Activated T-cell treated with anti-CD3 and anti-CD28 coated beads, Interleukin-2, amount 50 U/mL, for 72 hours (primary cell): ENCODE data around the gene XYLT1. TPM values are rescaled to one million over a fixed set of nuclear protein-coding genes. Genes with fewer than 3 reads are reported as not detected.
A peak's percentile ranks its signal among the peaks of the same experiment; 100 is the strongest.

ENCODE experiments used
- ATAC-seq, 2 donors: fragments of 150-1000 bp; cut with Tn5 transposase; replicated peaks in 1 of 2; 2 replicates each; pipeline ENCODE4 v1.10.0; 2021; ENCODE audit warnings: moderate library complexity in 2 of 2, mild to moderate bottlenecking in 1 of 2
- DNase-seq, 2 donors: peaks; one replicate each; pipeline ENCODE4 v3.0.0; 2021 to 2022; ENCODE audit warnings: mixed read lengths in 1 of 2
- H3K27ac Mint-ChIP-seq: one replicate; pipeline ENCODE4 v1.8.0; 2022; ENCODE audit warnings: mild to moderate bottlenecking, moderate library complexity, mixed read lengths
- H3K27me3 Mint-ChIP-seq: one replicate; pipeline ENCODE4 v1.8.0; 2022; ENCODE audit warnings: low read depth, mixed read lengths
- H3K36me3 Mint-ChIP-seq, 2 donors: one replicate each; pipeline ENCODE4 v1.8.0; 2022; ENCODE audit warnings: mixed read lengths in 2 of 2, mild to moderate bottlenecking in 1 of 2; ENCODE audit not compliant: insufficient read depth in 2 of 2
- H3K4me1 Mint-ChIP-seq: one replicate; pipeline ENCODE4 v1.8.0; 2022; ENCODE audit warnings: low read depth, mixed read lengths
- H3K4me3 Mint-ChIP-seq, 2 donors: one replicate each; pipeline ENCODE4 v1.8.0; 2022; ENCODE audit warnings: mild to moderate bottlenecking in 2 of 2, mixed read lengths in 2 of 2, moderate library complexity in 2 of 2
- H3K9me3 Mint-ChIP-seq, 2 donors: one replicate each; pipeline ENCODE4 v1.8.0; 2022; ENCODE audit warnings: mixed read lengths in 2 of 2
- total RNA-seq, 2 donors: library from RNA; stranded (reverse); gene quantifications; one replicate each; pipeline ENCODE4 v1.2.3, GENCODE V29; 2022

XYLT1 gene
- total RNA-seq, 2 donors from 2014 or later, result 17.1 to 17.9 TPM

DNA sequence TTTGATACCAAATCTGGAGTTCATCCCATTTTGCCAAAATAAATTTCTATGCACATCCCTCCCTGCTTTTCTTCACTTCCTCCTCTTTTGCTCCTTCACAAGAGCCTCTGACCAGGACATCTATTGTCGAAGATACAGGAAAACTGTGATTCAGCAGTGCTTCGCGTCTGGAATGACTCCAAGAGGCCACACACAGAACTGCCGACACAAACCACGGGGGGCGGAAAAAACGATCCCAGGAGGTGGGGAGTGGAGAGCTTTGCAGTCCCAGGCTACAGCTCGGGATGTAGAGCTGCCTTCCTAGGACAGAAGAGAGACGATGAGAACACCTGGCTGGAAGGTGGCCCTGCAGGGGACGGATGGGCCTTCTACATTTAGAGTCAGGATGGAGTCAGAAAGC, 102.8 kb downstream of the XYLT1 start:
- no peaks in the 10 kb centered on the region for H3K9me3 Mint-ChIP-seq
- DNase-seq, result no peak

DNA sequence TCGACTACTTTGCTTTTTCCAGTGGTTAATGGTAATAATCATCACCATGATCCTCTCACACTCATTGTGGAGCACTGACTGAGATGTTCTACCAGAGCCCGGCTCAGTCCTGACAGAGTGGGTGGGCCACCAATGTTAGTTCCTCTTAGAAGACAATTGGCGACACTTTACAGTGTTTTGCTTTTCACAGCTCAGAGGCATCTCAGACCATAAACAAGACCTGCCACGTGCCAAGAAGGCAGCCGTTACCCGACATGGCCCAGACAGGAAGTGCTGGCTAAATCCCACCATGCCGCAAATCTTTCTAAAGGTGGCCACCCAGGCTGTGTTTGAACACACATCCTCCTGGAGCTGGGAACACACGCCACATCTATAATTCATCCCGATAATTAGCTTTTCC, 103.7 kb downstream of the XYLT1 start:
- H3K27ac Mint-ChIP-seq, result peak overlapping the region; percentile 62
- H3K27me3 Mint-ChIP-seq, result no peaks in the 10 kb centered on the region
- peaks cover 95% of the 10 kb centered on the region for H3K4me1 Mint-ChIP-seq
- H3K36me3 Mint-ChIP-seq, result peaks cover 2 to 7% of the 10 kb centered on the region in 2 donors
- H3K4me3 Mint-ChIP-seq, result peak overlapping the region; percentile 34 to 50
- H3K9me3 Mint-ChIP-seq, result no peaks in the 10 kb centered on the region
- DNase-seq (no peak), ATAC-seq (no peak)

More for the DNA sequence above, 102.8 kb downstream of the XYLT1 start:
- Mint-ChIP-seq H3K36me3 (peaks cover 2 to 7% of the 10 kb centered on the region in 2 donors), H3K27ac (peak overlapping the region; percentile 3), H3K27me3 (no peaks in the 10 kb centered on the region), H3K4me3 (peak overlapping the region; percentile 48 to 50), H3K4me1 (peaks cover 92% of the 10 kb centered on the region)
- ATAC-seq, result no peak

DNA sequence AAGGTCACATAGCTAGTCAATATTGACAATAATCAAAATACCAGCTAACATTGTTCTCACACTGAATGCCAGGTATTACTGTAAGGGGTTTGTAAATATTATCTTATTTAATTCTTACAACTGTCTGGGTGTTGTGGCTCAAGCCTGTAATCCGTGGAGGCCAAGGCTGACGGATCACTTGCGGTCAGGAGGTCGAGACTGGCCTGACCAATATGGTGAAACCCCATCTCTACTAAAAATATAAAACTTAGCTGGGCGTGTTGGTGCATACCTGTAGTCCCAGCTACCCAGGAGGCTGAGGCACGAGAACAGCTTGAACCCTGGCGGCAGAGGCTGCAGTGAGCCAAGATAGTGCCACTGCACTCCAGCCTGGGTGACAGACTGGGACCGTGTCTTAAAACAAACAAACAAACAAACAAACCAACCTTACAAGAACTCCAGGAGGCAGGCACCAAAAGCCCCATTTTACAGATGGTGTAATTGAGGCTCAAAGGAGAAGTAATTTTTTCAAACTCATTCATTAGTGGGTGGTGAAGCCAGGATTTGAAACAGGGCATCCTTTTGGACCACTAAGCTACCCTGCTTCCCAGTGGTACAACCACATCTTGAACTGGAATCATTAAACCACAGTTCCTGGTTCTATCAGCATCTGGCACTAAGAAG, 104.3 kb downstream of the XYLT1 start:
- Mint-ChIP-seq H3K4me1 (peaks cover 97% of the 10 kb centered on the region), H3K9me3 (no peaks in the 10 kb centered on the region), H3K4me3 (no peak overlapping the region), H3K27ac (no peak overlapping the region), H3K36me3 (peaks cover 2 to 7% of the 10 kb centered on the region in 2 donors), H3K27me3 (no peaks in the 10 kb centered on the region)
- DNase-seq, result no peak
- no peak for ATAC-seq

DNA sequence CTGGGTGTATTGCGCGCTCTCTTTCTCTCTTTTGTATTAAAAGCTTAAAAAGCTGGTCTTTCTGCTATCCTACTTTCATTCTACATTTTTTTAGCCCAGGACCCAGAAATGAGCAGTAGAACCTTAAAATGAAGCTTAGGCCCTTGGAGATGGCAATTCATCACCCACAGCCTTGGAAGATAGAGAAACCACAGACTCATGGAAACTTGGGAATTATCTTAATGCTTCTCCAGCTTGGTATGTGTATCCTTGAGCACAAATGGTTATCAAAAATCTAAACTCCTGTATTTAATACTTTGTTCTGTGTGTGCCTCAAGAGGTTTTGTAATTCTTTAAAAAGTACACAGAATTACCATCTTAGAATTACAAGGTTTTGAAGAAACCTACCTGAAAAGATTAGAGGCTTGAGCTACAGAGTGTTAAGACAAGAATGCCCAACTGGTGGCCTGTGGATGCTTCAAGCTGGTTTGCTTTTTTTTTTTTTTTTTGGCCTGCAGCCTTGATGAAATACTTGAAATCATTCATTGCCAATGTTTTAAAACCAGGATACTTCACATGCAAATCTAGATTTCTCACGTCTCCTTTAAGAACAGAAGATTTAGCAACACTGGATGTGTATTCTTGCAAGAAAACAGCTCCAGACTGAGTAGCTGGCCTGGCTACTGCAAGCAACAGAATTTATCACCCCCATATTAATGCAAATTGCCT, 105.0 kb downstream of the XYLT1 start:
- H3K27me3 Mint-ChIP-seq, result no peaks in the 10 kb centered on the region
- ATAC-seq (no peak), DNase-seq (no peak)
- peak overlapping the region; percentile 53 to 69 for H3K4me3 Mint-ChIP-seq
- H3K9me3 Mint-ChIP-seq, result no peaks in the 10 kb centered on the region
- peak overlapping the region; percentile 82 for H3K27ac Mint-ChIP-seq
- peaks cover 97% of the 10 kb centered on the region for H3K4me1 Mint-ChIP-seq
- H3K36me3 Mint-ChIP-seq, result peaks cover 2 to 7% of the 10 kb centered on the region in 2 donors

DNA sequence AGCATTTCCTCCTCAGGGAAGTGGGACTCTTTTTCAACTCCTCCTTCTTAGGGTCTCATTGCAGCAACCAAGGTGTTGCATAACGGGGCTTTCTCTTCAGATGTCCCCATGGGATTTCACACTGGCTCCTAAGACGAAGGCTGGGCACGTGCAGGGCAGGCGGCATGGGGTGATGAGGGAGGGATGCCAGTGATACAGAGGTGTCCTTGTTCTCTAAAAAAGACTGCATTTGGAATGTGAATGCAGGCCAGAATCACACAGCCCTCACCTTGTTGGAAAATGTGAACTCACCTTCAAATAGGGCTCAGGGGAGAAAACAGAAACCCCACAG, 105.6 kb downstream of the XYLT1 start:
- H3K9me3 Mint-ChIP-seq, result no peaks in the 10 kb centered on the region
- DNase-seq (no peak), ATAC-seq (no peak)
- H3K27ac Mint-ChIP-seq, result peak overlapping the region; percentile 82
- peak overlapping the region; percentile 69 to 81 for H3K4me3 Mint-ChIP-seq
- H3K4me1 Mint-ChIP-seq, result peaks cover 97% of the 10 kb centered on the region
- no peaks in the 10 kb centered on the region for H3K27me3 Mint-ChIP-seq
- peaks cover 2 to 7% of the 10 kb centered on the region in 2 donors for H3K36me3 Mint-ChIP-seq

DNA sequence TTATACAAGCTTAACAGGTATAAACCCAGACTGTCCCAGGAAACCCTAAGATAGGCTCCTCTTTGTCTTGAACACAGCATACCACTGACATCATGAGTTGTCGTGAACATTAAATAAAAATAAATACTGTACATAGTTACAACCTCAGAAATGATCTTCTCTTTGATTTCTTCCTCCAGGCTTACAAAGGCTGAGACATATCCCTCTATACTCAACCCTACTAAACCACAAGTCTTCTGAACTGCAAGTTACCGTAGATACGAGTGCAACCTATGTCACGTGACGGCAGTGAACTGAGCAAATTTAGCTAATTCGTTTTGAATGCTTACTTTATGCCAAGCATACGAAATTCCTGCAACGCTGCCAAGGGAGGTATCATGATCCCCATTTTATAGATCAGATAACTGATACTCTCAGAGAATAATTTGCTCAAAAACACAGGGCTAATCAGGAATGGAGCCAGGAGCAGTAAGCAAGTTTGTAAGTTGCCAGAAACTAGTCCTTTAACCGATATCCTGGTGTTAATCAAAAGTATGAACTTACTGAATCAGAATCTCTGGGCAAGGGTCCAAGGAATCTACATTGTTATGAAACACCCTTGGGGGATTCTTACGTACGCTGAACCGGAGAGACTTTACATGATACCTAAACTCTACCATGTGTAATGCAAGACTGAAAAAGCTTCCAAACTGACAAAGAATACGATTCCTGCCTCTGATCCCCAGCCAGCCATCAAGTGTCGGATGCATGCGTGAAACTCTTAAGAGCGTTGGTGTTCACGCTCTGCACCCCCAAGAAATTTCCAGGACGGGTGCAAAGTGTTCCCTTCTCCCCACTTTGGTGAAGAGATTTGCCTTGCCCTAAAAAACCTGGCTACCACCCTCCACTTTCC, 106.2 kb downstream of the XYLT1 start:
- Mint-ChIP-seq H3K4me3 (peak overlapping the region; percentile 69 to 81), H3K9me3 (no peaks in the 10 kb centered on the region), H3K27me3 (no peaks in the 10 kb centered on the region), H3K27ac (peak overlapping the region; percentile 38), H3K4me1 (peaks cover 97% of the 10 kb centered on the region), H3K36me3 (peaks cover 2 to 7% of the 10 kb centered on the region in 2 donors)
- DNase-seq (peak; percentile 43 to 62), ATAC-seq (peak; percentile 84 to 90)

DNA sequence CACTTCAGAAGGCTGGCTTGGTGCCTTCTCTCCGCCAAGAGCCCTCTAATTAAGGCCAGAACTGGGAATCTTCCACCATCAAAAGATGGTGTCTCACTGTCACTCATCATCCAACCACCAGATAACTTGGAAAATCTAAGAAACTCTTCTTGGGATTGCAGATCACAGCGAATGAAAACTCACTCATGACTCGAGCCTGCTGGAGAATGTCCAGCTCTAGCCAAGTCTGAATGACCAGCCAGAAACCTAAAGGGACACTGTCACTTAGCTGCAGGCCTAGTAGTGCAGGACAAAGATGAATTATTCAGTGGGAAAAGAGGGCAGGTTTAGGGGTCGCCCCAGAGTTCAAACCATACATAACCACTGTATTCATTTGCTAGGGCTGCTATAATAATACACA, 107.8 kb downstream of the XYLT1 start:
- DNase-seq (no peak), ATAC-seq (no peak)
- Mint-ChIP-seq H3K36me3 (peaks cover 2 to 4% of the 10 kb centered on the region in 2 donors), H3K27me3 (no peaks in the 10 kb centered on the region), H3K4me3 (no peak overlapping the region), H3K27ac (peak overlapping the region; percentile 59), H3K4me1 (peaks cover 97% of the 10 kb centered on the region), H3K9me3 (no peaks in the 10 kb centered on the region)

DNA sequence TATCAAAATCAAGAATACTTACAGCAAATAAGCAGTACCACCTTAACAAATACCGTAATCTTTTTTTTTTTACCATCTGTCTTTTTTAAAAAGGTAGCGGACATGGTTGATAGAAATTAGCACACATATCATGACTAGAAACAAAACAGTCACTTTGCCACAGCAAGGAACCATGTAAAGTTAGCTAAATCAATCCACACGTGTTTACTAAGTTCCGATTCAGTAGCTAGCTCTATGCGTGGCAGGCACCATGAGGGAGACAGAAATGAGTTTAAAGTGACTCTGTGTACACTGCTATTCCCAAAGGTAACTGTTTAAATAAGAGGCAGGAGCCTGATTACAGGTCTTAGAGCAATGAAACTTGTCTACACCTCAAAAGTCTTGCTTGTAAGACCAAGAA, 108.6 kb downstream of the XYLT1 start:
- ATAC-seq, result no peak
- Mint-ChIP-seq H3K27me3 (no peaks in the 10 kb centered on the region), H3K27ac (peak overlapping the region; percentile 59), H3K9me3 (no peaks in the 10 kb centered on the region), H3K4me1 (peaks cover 89% of the 10 kb centered on the region), H3K36me3 (peaks cover 2% of the 10 kb centered on the region in 2 donors), H3K4me3 (no peak overlapping the region)
- DNase-seq, result no peak

DNA sequence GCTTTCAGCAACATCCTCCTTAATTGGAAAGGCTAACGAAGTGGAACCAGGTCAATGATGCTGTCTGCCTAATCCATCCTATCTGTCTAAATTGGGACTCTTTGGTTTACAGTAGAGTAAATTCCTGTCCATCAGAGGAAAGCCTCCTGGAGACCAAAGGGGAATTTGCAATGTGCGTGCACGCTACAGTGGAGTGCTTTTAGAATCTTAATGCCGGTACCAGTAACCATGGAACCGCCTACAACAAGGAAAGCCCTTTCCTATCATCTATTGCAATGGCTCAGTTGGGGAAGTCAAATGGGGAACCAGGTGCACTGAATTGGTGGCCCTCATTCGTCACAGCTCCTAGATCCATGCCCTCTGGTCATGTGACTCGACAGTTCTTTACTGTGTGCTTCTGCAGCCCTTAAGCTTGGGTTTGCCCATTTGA, 110.1 kb downstream of the XYLT1 start:
- Mint-ChIP-seq H3K27ac (no peak overlapping the region), H3K9me3 (no peaks in the 10 kb centered on the region), H3K4me1 (peaks cover 74% of the 10 kb centered on the region), H3K36me3 (no peaks in the 10 kb centered on the region), H3K27me3 (no peaks in the 10 kb centered on the region), H3K4me3 (peak overlapping the region in 1 of 2 donors; percentile 73)
- DNase-seq, result no peak
- ATAC-seq, result no peak

DNA sequence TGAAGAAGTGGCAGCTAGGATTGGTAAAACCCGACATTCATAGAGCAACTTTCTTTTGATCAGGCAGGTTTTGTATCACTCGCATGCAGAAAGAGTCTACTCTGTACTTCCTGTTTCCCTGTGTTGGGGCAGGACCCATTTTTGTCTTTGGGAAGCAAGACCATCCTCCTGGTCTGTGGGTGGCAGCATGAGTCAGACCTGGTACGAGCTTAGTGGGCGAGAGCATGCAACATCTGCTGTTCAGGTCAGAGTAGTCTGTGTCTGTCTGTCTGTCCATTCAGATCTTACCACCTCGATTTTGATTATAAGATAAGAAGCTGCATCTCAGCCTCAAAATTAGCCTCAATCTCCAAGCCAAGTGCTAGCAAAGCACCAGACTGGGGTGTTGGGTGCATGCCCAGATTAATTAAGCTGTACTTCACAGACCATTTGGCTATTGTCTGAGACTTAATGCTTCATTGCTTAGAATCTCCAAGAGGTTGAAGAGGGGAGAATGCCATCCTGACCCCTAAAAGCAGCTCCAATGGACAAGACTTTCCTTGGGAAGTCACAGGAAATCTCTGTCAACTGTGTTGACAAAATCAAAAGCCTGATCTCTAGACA, 110.9 kb downstream of the XYLT1 start:
- no peaks in the 10 kb centered on the region for H3K36me3 Mint-ChIP-seq
- peak overlapping the region; percentile 90 for H3K27ac Mint-ChIP-seq
- H3K9me3 Mint-ChIP-seq, result no peaks in the 10 kb centered on the region
- H3K4me1 Mint-ChIP-seq, result peaks cover 66% of the 10 kb centered on the region
- H3K4me3 Mint-ChIP-seq, result peak overlapping the region; percentile 42 to 73
- ATAC-seq (peak; percentile 75 to 88), DNase-seq (peak; percentile 63 to 66)
- H3K27me3 Mint-ChIP-seq, result no peaks in the 10 kb centered on the region

DNA sequence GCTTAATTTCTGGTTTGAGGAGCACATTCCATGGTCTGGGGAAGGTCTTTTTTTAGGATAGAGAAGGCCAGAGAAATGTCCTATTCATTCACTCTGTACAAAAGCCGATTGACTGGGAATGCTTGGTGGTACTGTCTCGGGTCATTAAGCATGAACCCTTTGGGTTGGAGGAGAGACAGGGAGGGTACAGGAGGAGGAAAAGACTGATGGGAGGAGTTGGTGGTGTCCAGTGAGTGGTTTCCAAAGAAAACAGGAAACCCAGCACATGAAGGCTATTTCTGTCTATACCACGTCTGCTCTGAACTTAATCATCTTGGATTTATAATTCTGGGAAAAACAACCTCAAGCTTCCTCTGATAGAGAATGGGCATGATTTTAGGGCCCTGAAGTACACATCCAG, 111.9 kb downstream of the XYLT1 start:
- ATAC-seq, result no peak
- H3K4me3 Mint-ChIP-seq, result peak overlapping the region in 1 of 2 donors; percentile 73
- H3K9me3 Mint-ChIP-seq, result no peaks in the 10 kb centered on the region
- no peak for DNase-seq
- H3K4me1 Mint-ChIP-seq, result peaks cover 56% of the 10 kb centered on the region
- no peaks in the 10 kb centered on the region for H3K27me3 Mint-ChIP-seq
- H3K27ac Mint-ChIP-seq, result peak overlapping the region; percentile 90
- H3K36me3 Mint-ChIP-seq, result no peaks in the 10 kb centered on the region

DNA sequence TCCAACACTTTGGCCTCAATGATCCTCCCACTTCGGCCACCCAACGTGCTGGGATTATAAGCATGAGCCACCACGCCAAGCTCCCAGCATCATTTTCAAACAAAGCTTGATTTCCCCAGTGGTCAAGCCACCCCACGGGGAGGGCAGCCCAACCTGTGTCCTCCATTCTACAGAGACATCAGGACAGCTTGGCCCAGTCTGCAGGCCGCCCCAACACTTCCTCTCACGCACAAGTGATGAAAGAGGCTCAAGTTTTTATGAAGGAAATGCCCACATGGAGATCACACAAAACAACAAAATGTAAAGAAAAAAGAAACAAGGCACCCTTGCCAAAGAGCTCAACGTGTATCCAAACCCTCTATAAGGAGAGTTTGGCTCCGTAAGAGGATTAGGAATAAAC, 112.4 kb downstream of the XYLT1 start:
- Mint-ChIP-seq H3K4me3 (peak overlapping the region in 1 of 2 donors; percentile 51), H3K4me1 (peaks cover 51% of the 10 kb centered on the region), H3K27ac (peak overlapping the region; percentile 90)

More for the DNA sequence above, 112.4 kb downstream of the XYLT1 start:
- no peaks in the 10 kb centered on the region for H3K9me3 Mint-ChIP-seq
- no peaks in the 10 kb centered on the region for H3K36me3 Mint-ChIP-seq
- no peaks in the 10 kb centered on the region for H3K27me3 Mint-ChIP-seq
- ATAC-seq, result no peak
- DNase-seq, result no peak
